Esophagus squamous epithelium (tissue), 4 donors: ENCODE results near the gene FBXW4.

Experiments
- POLR2A ChIP-seq, 4 donors: fragments of 450-650 bp; IDR thresholded peaks; one replicate each; pipeline ENCODE4 v1.6.1; 2017; ENCODE audit warnings: antibody characterized with exemption in 4 of 4, mild to moderate bottlenecking in 4 of 4, moderate library complexity in 3 of 4
- TF ChIP-seq, protein P1 (sequence below), 6 experiments: fragments of 450-650 bp in 4 of 6; fragments of 200-600 bp in 2 of 6; sonication (generic) in 2 of 6; IDR thresholded peaks; one replicate each; pipeline ENCODE4 v1.5.1; 2016 to 2019; ENCODE audit warnings: antibody characterized with exemption in 6 of 6, mild to moderate bottlenecking in 4 of 6, moderate library complexity in 4 of 6

DNA sequence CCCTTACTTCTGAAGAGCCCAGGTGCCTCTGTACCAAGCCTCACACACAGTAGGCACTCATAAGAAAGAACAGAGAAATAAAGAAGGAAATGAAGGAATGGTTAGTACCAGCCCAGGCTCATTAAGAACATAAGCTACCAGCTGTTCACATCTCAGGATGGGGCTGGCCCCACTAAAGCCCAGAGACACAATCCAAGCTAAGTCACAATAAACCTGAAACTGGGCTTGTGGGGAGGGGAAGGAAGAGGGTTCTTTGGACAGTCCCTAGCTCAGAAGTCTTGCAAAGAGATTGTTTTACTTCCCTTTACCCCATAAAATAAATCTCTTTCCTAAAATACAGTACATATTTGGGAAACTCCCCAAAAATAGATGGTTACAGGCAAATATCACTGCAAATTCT lies 24.3 kb downstream of the FBXW4 start:
- TF ChIP-seq, protein P1, sequence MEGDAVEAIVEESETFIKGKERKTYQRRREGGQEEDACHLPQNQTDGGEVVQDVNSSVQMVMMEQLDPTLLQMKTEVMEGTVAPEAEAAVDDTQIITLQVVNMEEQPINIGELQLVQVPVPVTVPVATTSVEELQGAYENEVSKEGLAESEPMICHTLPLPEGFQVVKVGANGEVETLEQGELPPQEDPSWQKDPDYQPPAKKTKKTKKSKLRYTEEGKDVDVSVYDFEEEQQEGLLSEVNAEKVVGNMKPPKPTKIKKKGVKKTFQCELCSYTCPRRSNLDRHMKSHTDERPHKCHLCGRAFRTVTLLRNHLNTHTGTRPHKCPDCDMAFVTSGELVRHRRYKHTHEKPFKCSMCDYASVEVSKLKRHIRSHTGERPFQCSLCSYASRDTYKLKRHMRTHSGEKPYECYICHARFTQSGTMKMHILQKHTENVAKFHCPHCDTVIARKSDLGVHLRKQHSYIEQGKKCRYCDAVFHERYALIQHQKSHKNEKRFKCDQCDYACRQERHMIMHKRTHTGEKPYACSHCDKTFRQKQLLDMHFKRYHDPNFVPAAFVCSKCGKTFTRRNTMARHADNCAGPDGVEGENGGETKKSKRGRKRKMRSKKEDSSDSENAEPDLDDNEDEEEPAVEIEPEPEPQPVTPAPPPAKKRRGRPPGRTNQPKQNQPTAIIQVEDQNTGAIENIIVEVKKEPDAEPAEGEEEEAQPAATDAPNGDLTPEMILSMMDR (IDR thresholded peaks at IDR 0.05): no peak
- no peak for TF ChIP-seq POLR2A (IDR thresholded peaks at IDR 0.05)
